Activated T-cell treated with anti-CD3 and anti-CD28 coated beads for 24 hours (primary cell): ENCODE measurements around the gene ZNF222.
A peak's percentile ranks its signal among the peaks of the same experiment; 100 is the strongest.

ENCODE experiments used
- DNase-seq: peaks from one replicate; pipeline ENCODE4 v3.0.0-alpha.2; 2020; ENCODE audit warnings: low read depth

Gene ZNF222

DNA sequence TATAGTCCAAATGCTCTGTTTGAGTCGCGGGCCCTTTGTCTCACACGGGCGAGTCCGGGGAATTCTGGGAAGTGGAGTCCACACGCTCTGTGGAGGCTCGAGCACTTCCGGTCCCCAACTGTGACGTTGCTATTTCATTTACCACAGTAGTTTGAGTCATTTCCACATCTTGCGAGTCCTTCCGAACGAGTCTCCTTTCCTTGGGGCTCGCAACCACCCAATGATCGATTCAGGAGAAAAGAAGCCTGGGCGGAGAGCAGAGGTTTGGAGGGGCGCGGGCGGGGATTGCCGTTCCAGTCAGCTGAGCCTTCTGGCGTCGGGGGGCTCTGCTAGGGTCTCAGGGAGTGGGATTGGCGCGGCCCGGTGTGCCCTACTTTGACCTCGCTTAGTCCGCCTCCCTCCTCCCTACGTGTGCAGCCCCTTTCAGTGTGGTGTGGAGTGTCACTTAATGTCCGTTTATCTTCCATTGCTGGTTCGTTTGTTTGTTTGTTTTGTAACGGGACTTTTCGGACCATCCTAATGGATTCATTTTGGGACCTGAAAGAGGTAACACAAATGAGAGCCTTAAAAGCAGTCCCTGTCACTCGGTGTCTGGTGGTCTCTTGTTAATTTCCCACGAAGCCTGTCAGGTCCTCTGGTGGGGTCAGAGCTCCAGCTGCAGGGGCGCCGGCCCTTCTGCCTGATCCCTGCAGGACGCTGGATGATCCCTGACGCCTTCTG, at the start of gene ZNF222:
TSS of gene ZNF222 (plus strand) at position 163 of the 720 bp plus-strand sequence. CDS start at position 221, 58 bp downstream.
- DNase-seq: peak; percentile 69

DNA sequence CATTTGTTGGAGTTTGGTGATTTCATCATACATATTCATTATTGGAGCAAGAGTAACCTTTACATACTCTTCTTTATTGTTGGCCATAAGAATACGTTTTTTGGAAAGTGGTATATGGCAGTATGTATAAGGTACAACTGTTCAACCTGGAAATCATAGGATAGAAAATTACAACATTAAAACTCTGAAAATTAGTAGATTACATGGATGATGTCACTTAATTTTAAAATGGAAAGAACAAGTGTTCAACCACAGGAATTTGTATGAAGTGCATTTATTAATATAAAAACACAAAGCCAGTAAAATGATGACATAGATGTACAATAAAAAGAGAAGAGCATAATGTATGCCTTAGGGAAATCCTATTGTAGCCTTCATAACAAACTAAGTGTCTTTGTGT, 48.4 kb upstream of the ZNF222 start:
- DNase-seq: no peak

DNA sequence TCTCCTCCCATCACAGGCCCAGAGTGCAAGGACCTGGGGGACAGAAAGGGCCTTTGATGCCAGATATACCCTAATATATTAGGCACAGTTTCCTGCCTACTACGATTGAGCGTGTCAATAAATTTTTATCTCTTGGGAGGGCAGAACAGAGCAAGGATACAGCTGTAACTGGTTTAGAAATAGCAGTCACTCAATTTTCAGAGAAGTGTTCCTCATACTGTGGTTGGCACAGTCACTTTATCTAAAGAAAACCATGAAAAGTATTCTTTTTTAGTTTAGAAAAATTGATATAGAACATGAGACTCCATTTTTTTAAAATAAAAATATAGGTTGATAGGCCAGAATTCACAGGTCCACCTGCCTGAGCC, 41.7 kb upstream of the ZNF222 start:
- no peak for DNase-seq

DNA sequence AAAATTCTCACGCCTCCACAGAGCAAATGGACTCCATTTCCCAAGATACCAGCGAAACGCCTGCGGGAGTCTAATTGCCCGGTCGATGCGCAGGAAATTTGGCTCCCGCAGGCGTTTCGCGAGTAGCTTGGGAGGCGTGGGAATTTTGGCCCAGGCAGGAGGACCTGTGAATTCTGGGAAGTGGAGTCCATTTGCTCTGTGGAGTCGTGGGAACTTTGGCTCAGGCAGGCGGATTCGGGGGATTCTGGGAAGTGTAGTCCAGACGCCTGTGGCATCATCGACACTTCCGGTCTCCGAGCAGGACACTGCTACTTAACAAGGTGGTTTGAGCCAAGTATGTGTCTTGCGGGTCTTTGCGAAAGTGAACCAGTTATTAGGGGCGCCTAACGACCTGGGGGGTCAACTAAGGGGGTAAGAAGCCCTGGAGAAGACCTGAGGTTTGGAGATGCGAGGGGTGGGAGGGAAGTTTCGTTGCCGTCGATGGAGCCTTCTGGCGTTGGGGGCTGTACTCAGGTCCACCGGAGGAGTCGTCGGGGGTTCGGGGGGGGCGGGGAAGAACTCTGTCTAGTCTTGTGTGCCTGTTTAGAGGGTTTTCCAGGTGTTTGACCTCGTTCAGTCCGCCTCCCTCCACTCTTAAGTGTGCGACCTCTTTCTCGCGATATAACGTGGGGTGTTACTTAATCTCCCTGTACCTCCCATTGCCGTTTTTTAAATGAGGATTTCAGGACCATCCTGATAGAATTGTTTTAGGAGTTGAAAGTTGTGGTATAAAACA, 41.1 kb upstream of the ZNF222 start, which contains the start of gene ZNF155:
TSS of gene ZNF155 (plus strand) at position 277 of the 775 bp plus-strand sequence. CDS start 4,356 bp downstream, outside the sequence.
- peak; percentile 67 for DNase-seq

DNA sequence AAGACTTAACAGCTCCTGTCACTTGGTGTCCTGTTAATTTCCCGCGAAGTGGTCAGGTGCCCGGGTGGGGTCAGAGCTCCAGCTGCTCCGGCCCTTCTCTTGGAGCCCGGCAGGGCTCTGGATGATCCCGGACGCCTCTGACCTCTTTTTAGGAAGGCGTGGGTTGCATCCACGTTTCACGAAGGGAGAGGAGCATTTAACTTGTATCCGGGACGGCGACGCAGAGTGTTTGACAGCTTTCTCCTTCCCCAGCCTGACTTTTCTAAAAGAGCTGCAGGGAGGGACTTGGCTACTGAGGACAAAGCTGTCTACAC, 40.5 kb upstream of the ZNF222 start:
- no peak for DNase-seq

DNA sequence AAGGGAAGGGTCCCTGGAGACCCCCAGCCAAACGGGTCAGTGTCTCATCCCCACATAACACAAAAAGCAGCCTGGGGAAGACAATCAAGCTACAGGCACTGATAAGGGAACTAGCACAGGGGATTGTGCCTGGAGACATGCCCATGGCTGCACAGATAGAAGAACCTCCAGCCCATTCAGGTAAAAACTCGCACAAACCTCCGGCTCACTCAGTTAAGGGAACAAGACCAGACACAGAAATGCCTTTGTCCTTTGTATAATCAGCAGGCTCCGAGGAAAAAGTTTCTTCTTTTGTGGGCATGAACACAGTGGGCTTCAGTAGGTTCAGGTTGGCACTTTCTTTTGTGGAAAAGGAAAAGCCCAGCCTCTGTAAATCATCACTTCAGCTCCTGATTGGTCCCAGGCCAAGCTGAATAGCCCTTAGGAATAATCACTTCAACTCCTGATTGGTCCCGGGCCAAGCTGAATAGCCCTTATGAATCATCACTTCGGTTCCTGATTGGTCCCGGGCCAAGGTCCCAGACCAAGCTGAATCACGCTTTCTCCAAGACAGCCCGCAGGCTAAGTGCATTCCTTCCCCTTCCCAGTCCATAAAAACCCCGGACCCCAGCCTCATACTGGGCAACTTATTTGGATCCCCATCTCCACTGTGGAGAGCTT, 27.4 kb upstream of the ZNF222 start:
- no peak for DNase-seq

DNA sequence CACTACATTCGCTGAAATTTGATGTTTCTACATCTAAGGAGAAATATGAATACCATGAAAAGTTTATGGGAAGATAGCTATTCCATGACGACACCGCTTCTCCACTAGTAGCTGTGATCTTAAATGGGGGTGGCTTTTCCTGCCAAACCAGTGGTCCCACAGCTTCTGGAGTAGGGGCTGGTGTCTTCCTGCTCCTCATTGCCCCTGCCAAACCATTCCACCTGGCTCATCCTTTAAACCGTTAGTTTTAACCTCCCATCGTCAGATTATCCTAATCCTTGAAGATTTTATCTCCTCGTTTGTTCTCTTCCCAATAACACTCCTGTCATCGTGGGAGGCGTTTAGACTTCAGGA, 23.0 kb upstream of the ZNF222 start:
- DNase-seq: no peak

DNA sequence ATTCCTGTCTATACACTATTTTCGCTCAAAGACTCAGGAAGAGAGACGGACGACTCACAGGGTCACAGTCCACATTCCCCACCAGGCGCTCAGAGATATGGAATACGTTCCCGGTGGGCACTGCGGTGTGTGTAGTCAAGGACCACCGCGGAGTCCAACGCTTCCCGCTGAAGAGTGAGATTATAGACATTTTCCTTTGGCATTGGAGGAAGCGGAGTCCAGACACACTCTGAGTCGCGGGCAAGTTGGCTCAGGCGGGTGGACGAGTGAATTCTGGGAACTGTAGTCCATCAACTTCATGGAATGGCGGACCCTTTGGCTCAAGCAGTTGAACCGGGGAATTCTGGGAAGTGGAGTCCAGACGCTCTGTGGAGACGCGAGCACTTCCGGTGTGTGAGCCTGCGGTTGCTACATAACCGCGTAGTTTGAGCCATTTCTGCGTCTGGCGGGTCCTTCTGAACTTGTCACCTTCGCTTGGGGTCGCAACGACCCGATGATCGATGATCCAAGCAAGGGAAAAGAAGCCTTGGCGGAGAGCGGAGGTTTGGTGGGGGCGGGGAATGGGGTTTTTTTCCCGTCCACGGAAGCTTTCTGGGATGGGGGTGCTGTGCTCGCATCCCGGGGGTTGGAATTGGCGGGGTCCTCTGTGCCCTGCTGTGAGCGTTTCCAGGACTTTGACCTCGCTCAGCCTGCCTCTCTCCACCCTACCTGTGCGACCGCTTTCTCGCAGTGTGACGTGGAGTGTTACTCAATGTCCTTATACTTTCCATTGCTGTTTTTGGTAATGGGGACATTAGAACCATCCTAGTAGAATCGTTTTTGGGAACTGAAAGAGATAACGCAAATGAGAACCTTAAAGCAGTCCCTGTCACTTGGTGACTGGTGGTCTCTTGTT, 22.4 kb upstream of the ZNF222 start, which contains the start of gene ZNF230:
TSS of gene ZNF230 (plus strand) at position 392 of the 895 bp plus-strand sequence. CDS start 4,122 bp downstream, outside the sequence.
- DNase-seq: peak; percentile 80

DNA sequence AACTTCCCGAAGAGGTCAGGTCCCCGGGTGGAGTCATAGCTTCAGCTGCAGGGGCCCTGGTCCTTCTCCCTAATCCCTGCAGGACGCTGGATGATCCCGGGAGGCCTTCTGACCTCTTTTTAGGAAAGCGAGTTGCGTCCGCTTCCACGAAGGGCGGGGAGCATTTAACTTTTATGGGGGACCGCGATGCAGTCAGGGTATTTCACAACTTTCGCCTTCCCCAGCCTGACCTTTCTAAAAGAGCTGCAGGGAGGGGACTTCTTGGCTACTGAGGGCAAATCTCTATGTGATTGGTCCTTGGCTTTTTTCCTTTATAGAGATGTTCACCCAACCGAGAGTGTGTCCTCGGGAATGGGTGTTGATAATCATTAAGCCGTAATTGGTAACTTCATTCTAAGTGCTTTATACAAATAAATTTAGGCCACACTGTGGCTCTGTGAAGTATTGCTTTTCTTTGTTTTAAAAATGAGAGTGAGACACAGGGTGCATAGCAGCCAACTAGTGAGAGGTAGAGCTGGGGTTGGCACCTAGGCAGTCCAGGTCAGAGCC, 21.6 kb upstream of the ZNF222 start:
- DNase-seq: no peak

DNA sequence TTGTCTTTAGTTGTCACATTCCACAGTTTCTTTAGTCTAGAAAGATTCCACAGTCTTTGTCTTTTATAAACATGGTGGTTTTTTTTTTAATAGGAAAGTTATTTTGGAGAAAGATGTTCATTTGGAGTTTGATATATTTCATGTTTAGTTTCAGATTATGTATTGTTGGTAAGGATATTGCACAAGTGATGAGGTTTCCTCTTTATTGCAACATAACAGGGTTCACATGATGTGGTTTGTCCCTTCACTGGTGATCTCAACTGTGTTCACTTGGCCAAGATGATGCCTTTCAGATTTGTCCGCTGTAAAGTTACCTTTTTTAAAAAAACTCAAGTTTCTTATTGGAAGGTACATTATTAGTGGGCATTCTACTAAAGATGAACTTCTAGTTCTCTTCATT, 19.2 kb upstream of the ZNF222 start:
- no peak for DNase-seq

DNA sequence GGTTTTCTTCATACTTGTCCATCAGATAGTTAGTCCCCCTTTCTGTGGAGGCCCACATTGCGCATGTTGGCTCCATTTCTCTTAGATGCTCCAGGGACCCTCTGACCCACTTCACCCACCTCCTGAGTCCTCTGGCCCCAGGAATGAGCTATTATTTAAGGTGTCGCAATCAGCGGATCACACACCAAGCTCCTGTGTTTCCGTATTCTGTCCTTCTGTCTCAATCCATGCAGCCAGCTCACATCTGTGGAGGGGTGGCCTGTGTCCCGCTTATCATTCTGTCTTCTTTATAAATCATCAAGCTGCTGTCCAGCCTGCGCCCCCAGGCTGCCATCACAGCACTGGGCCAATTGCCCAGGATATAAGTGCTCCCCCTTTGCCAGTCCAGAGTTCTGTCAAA, 17.7 kb upstream of the ZNF222 start:
- no peak for DNase-seq

DNA sequence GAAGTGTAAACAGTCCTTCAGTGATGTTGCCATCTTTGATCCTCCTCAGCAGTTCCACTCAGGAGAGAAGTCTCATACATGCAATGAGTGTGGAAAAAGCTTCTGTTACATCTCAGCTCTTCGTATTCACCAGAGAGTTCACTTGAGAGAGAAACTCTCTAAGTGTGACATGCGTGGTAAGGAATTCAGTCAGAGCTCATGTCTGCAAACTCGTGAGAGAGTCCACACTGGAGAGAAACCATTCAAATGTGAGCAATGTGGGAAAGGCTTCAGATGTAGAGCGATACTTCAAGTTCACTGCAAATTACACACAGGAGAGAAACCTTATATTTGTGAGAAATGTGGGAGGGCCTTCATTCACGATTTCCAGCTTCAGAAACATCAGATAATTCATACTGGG, 14.7 kb upstream of the ZNF222 start:
- DNase-seq: no peak

DNA sequence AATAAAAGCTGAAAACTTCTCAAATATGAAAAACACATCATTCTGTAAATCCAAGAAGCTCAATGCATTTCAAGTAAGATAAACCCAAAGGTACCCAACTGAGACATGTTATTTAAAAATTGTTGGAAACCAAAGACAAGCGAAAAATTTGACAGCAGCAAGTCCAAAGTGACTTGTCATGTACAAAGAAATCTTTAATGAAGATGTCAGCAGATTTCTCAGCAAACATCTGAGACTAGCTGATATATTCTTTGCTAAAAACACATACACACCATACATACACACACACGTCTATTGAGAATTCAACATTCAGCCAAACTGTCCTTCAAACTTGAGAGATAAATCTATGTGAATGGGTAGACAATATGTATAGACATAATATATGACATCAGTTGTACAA, 5.7 kb upstream of the ZNF222 start:
- no peak for DNase-seq

DNA sequence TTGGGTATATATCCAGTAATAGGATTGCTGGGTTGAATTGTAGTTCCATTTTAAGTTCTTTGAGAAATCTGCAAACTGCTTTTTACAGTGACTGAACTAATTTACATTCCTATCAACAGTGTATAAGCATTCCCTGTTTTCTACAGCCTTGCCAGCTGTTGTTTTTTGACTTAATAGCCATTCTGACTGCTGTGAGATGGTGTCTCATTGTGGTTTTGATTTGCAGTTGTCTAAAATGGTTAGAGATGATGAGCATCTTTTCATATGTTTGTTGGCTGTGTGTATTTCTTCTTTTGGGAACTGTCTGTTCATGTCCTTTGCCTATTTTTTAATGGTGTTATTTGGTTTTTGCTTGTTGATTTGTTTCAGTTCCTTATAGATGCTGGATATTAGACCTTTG, 4.0 kb upstream of the ZNF222 start:
- no peak for DNase-seq

DNA sequence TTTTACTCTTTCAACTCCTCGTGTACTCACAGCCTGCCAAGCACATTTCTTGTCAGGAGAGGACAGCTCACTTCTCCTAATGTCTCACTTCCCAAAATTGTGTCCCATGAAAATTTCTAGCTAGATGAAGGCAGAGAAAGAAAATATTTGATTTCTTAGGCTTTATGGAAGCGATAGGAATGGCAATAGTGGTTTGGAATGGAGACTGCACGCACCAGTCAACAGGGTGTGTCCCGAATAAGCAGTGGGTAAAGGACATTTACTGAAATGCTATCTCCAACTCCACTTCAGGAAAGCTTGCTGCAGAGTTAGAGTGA, 321 bp upstream of the ZNF222 start:
- no peak for DNase-seq

DNA sequence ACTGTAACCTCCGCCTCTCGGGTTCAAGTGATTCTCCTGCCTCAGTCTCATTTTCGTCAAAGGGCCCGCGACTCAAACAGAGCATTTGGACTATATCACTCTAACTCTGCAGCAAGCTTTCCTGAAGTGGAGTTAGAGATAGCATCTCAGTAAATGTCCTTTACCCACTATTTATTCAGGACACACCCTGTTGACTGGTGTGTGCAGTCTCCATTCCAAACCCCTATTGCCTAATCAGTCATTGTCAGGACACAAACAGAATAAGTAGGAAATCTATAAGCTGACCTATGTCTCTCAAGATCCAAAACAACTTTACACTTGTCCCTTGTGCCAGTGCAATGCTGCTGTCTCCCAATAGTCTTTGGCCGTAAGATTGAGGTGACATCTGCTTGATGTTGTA, 1.4 kb downstream of the ZNF222 start:
- DNase-seq: no peak

DNA sequence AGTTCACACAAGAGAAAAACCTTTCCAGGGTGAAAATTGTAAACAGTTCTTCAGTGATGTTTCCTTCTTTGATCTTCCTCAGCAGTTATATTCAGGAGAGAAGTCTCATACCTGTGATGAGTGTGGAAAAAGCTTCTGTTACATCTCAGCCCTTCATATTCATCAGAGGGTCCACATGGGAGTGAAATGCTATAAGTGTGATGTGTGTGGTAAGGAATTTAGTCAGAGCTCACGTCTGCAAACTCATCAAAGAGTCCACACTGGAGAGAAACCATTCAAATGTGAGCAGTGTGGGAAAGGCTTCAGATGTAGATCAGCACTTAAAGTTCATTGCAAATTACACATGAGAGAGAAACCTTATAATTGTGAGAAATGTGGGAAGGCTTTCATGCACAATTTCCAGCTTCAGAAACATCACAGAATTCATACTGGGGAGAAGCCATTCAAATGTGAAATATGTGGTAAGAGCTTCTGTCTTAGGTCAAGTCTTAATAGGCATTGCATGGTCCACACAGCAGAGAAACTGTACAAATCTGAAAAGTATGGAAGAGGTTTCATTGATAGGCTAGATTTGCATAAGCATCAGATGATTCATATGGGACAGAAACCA, 6.9 kb downstream of the ZNF222 start:
- no peak for DNase-seq

DNA sequence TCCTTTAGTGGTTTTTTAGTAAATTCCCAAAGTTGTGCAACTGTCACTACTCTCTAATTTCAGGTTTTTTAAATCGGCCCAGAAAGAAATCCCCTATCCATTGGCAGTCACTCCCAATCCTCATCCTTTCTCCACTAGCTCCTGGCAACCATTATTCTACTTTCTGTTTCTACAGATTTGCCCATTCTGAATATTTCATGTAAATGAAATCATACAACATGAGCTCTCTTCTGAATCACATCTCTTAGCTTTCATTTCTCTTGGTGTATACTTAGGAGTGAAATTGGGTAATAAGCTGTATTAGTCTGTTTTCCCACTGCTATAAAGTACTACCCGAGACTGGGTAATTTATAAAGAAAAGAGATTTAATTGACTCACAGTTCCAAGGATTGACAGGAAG, 17.0 kb downstream of the ZNF222 start:
- no peak for DNase-seq

DNA sequence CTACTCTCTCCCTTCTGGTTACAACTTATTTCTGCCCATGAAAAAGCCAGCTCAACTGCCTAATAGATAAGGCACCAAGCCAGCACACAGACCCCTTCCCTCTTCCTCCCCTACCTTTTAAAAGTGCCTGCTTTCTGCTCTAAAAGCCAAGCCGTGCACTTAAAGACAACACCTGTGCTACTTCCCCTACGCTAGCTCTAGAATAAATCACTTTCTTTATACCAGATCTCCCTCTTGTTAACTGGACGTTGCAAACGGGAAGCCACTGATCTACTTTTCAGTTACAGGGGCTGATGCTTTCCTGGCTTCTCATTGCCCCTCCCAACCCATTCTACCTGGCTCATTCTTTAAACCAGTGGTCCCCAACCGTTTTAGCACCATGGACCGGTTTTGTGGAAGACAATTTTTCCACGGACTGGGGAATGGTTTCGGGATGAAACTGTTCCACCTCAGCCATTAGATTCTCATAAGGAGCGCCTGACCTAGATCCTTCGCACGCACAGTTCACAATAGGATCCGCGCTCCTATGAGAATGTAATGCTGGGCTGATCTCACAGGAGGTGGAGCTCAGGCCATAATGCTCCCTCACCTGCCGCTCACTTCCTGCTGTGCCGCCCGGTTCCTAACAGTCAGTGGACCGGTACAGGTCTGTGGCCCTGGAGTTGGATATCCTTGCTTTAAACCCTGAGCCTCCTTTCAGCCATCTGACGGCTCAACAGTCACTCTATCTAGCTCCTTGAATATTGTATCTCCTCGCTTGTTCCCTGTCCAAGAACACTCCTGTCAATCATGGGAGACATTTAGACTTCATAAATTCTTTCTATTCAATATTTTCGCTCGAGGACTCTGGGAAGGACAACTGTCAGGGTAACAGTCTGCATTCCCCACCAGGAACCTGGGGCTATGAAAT, 25.8 kb downstream of the ZNF222 start:
- peak; percentile 0 for DNase-seq

DNA sequence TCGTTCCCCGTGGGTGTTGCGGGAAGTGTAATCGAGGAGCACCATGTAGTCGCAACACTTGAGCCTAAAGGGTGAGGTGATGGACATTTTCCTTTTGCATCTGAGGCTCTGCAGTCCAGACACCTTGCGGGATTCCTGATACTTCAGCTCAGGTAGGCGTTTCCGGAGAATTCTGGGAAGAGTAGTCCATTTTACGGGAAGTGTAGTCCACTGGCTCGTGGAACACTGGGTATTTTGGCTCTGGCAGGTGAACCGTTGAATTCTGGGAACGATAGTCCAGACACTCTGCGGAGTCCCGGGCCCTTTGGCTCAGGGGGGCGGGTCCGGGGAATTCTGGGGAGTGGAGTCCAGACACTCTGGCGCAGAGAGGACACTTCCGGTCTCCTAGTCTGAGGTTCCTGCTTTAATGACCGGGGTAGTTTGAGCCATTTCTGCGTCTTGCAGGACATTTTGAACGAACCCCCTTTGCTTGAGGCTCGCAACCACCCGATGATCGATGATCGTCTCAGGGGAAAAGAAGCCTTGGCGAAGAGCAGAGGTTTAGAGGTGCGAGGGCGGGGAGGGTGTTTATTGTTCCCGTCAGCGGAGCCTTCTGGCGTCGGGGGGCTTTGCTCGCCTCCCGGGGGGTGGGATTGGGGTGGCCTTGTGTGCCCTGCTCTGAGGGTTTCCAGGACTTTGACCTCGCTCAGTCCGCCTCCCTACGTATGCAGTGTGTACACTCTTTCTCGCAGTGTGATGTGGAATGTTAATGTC, 26.6 kb downstream of the ZNF222 start, which contains the start of gene ZNF223:
TSS of gene ZNF223 (plus strand) at position 387 of the 753 bp plus-strand sequence. CDS start 3,141 bp downstream, outside the sequence.
- DNase-seq: peak; percentile 68
